ENCODE data around the gene CXXC1. TPM values are rescaled to one million over a fixed set of nuclear protein-coding genes. Genes with fewer than 3 reads are reported as not detected.

Gene CXXC1
- polyA plus RNA-seq, 1 donor (not counting 4 experiments of a cell fraction or from before 2014, with no cell fraction given) = 33.6 TPM

DNA sequence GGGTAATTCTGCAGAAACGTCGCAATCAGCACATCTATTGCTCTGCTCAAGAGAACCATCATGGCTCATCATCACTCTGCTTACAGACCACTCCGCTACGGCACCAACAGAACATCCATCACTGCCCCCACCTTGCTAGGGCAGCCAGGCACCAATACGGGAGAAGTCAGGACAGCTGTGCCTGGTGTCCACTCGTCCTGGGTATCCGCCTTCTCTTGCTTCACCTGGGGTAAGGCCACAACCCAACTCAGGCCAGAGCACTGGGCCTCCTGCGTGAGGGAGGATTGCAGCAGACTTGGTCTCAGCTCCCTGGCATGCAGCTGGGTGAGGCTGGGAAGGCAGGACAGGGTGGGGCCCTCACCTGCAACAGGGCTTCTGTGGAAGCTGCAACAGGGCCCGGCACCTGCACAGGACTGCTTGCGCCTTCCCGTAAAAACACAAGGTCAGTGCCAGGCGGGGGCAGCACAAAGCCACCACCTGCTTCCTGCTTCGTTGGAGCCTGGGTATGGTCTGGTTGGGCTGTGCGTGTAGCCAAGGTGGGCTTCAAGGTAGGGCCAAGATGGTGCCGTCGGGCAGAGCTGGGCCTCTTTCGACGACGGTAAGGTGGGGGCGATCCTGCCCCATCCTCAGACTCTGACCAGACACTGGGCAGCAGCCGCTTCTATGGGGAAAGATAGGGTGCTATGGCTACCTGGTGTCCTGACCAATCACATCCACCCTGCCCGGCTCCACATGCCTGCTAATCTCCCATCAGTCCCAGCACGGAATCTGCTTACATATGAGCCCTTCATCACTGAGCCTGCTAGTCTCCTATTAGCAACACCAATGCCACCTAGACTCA is 14.1 kb downstream of the CXXC1 start:
- H3K4me2 ChIP-seq (ENCODE audit: control insufficient read depth, extremely low read depth, insufficient read depth, low read depth, low read length) = no peak overlapping the region
- H3K4me3 ChIP-seq (ENCODE audit: control insufficient read depth in 2 of 3, extremely low read depth in 1 of 3, insufficient read depth in 2 of 3, low read depth in 1 of 3, low read length in 3 of 3) = no peak overlapping the region
- H3K9ac ChIP-seq (ENCODE audit: control insufficient read depth, extremely low read depth, insufficient read depth, low read length) = no peak overlapping the region
- H3K4me1 ChIP-seq (ENCODE audit: control insufficient read depth, extremely low read depth, insufficient read depth, low read length) = peaks cover 10% of the 10 kb centered on the region
- no peak overlapping the region for H3K27ac ChIP-seq (ENCODE audit: control insufficient read depth, insufficient read depth, low read length)
- peaks cover 23% of the 10 kb centered on the region for H3K79me2 ChIP-seq (ENCODE audit: control insufficient read depth, insufficient read depth, low read length)
- peaks cover 61 to 66% of the 10 kb centered on the region in 2 experiments for H3K36me3 ChIP-seq (ENCODE audit: control insufficient read depth in 2 of 2, extremely low read depth in 1 of 2, insufficient read depth in 2 of 2, low read length in 2 of 2)
- H2AFZ ChIP-seq (ENCODE audit: control insufficient read depth, low read length) = no peak overlapping the region
- H3K9me3 ChIP-seq (ENCODE audit: control insufficient read depth, low read depth, low read length) = no peaks in the 10 kb centered on the region
- no peaks in the 10 kb centered on the region for H4K20me1 ChIP-seq (ENCODE audit: control insufficient read depth, extremely low read depth, insufficient read depth, low read length)
- H3K27me3 ChIP-seq (ENCODE audit: control insufficient read depth, extremely low read depth, insufficient read depth, low read length) = no peaks in the 10 kb centered on the region
- no peak for FAIRE-seq
- no peak for DNase-seq (ENCODE audit: low read depth, low spot score)
- TF ChIP-seq, protein P1, sequence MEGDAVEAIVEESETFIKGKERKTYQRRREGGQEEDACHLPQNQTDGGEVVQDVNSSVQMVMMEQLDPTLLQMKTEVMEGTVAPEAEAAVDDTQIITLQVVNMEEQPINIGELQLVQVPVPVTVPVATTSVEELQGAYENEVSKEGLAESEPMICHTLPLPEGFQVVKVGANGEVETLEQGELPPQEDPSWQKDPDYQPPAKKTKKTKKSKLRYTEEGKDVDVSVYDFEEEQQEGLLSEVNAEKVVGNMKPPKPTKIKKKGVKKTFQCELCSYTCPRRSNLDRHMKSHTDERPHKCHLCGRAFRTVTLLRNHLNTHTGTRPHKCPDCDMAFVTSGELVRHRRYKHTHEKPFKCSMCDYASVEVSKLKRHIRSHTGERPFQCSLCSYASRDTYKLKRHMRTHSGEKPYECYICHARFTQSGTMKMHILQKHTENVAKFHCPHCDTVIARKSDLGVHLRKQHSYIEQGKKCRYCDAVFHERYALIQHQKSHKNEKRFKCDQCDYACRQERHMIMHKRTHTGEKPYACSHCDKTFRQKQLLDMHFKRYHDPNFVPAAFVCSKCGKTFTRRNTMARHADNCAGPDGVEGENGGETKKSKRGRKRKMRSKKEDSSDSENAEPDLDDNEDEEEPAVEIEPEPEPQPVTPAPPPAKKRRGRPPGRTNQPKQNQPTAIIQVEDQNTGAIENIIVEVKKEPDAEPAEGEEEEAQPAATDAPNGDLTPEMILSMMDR (optimal IDR thresholded peaks at IDR 0.05 in 1 of 3, IDR thresholded peaks at IDR 0.05 in 1 of 3, conservative IDR thresholded peaks at IDR 0.05 in 1 of 3; ENCODE audit: extremely low read depth in 1 of 3, insufficient read depth in 2 of 3, low read length in 3 of 3) = no peak
- no peak for TF ChIP-seq EZH2 (IDR thresholded peaks at IDR 0.05; ENCODE audit: low read length)
- dilution Hi-C loops (cut with MboI; ENCODE audit: extremely low pct_ligation_motif_present, low sequenced_read_pairs) = no loop called here
- H3K9me1 ChIP-seq (ENCODE audit: control insufficient read depth, extremely low read depth, insufficient read depth, low read length) = no peaks in the 10 kb centered on the region

DNA sequence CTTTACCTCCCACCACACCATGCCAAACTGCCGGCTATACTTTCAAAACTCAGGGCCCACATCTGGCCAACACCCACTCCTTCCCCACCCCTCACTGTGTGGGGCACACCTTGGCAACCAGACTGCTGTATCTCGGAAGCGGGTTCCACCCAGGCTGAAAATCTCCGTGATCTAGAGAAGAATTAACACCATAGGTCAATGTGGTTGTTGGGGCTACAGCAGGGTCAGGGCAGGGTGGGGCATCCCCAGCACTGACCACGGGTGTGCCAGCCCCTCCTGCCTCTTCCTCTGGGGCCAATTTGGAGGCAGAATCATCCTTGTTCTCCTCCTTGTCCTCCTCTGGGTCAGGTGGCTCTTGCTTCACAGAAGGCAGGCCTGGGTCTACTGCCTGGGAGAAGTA is 14.9 kb downstream of the CXXC1 start:
- Histone ChIP-seq H3K9me3 (ENCODE audit: control insufficient read depth, low read depth, low read length) (no peaks in the 10 kb centered on the region), H3K4me2 (ENCODE audit: control insufficient read depth, extremely low read depth, insufficient read depth, low read depth, low read length) (no peak overlapping the region), H4K20me1 (ENCODE audit: control insufficient read depth, extremely low read depth, insufficient read depth, low read length) (no peaks in the 10 kb centered on the region), H3K36me3 (ENCODE audit: control insufficient read depth in 2 of 2, extremely low read depth in 1 of 2, insufficient read depth in 2 of 2, low read length in 2 of 2) (peaks cover 61 to 65% of the 10 kb centered on the region in 2 experiments), H3K9ac (ENCODE audit: control insufficient read depth, extremely low read depth, insufficient read depth, low read length) (no peak overlapping the region), H2AFZ (ENCODE audit: control insufficient read depth, low read length) (no peak overlapping the region), H3K79me2 (ENCODE audit: control insufficient read depth, insufficient read depth, low read length) (peaks cover 20% of the 10 kb centered on the region), H3K4me1 (ENCODE audit: control insufficient read depth, extremely low read depth, insufficient read depth, low read length) (peaks cover 4% of the 10 kb centered on the region), H3K27ac (ENCODE audit: control insufficient read depth, insufficient read depth, low read length) (no peak overlapping the region), H3K4me3 (ENCODE audit: control insufficient read depth in 2 of 3, extremely low read depth in 1 of 3, insufficient read depth in 2 of 3, low read depth in 1 of 3, low read length in 3 of 3) (no peak overlapping the region), H3K27me3 (ENCODE audit: control insufficient read depth, extremely low read depth, insufficient read depth, low read length) (no peaks in the 10 kb centered on the region), H3K9me1 (ENCODE audit: control insufficient read depth, extremely low read depth, insufficient read depth, low read length) (no peaks in the 10 kb centered on the region)
- FAIRE-seq = no peak
- no peak for TF ChIP-seq EZH2 (IDR thresholded peaks at IDR 0.05; ENCODE audit: low read length)
- TF ChIP-seq, protein P1 (optimal IDR thresholded peaks at IDR 0.05 in 1 of 3, IDR thresholded peaks at IDR 0.05 in 1 of 3, conservative IDR thresholded peaks at IDR 0.05 in 1 of 3; ENCODE audit: extremely low read depth in 1 of 3, insufficient read depth in 2 of 3, low read length in 3 of 3) = no peak
- DNase-seq (ENCODE audit: low read depth, low spot score) = no peak
- dilution Hi-C loops (cut with MboI; ENCODE audit: extremely low pct_ligation_motif_present, low sequenced_read_pairs) = no loop called here

Measured in keratinocyte (primary cell).